Measurements from ENCODE around the gene UNC13A. TPM values are rescaled to one million over a fixed set of nuclear protein-coding genes. Genes with fewer than 3 reads are reported as not detected.
A peak's percentile ranks its signal among the peaks of the same experiment; 100 is the strongest.

Gene UNC13A
- 0.02 and 0.04 TPM in 2 replicates for total RNA-seq

DNA sequence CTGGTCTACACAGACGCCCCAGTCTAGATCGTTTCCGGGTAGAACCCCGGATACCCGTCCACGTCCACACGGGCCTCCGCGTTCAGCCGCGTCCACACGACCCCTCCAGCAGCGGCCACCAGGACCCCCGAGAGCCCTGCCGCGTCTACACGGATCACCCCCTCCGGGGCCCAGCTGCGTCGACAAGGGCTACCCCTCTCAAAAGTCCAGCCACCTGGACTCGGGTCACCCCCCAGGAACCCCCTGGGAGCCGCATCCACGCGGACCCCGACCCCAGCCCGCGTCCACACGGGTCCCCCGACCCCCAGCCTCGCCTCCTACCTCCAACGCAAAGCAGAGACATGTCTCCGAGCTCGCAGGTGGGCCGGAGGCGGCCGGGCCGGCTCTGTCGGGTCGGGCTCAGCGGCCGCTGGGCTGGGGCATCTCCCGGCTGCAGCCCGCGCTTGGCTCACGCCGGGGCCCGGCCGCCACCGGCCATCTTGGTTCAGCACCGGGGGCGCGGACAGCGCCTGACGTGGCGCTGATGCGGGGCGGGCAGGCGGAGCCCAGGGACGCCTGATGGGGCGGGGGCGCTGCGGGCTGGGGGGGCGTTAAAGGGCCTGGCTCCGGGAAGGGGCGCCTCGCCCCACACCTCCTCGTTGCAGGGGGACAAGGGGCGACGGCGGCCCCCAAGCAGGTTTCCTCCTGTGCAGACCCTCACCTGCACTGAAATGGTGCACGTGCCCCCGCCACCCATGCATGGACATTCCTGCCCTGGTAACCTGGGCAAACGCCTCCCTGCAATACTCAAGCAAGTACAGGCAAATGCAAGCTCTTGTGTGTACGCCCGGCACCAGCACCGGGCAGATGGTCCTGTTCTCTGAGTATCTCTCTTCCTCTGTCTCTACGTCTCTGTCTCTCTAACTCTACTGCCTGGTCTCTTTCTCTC lies at the start of gene UNC13A:
TSS of gene UNC13A (minus strand) at position 498 of the 928 bp plus-strand sequence. CDS start at position 343, 155 bp downstream.
- H3K4me3 Mint-ChIP-seq, result peak within 1 kb of the TSS; percentile 11
- CTCF ChIA-PET, result no interaction called here
- no peaks in the 10 kb centered on the region for H3K9me3 Mint-ChIP-seq
- no peaks in the 10 kb centered on the region for H3K36me3 Mint-ChIP-seq (ENCODE audit: low read depth)
- no peak within 1 kb of the TSS for H3K27ac Mint-ChIP-seq
- DNase-seq (peak; percentile 48), ATAC-seq (ENCODE audit: low read depth) (peak; percentile 90)
- H3K27me3 Mint-ChIP-seq, result peaks cover 62% of the 10 kb centered on the region
- H3K4me1 Mint-ChIP-seq, result peaks cover 18% of the 10 kb centered on the region
- intact Hi-C loops (cut with micrococcal nuclease), result loop anchor here (5.0 to 10.0 kb wide), 2 partner anchors 63 to 169 kb away; partner anchors contain the start of gene RPL18A
- POLR2A ChIA-PET, result no interaction called here
- TF ChIP-seq, protein P1, sequence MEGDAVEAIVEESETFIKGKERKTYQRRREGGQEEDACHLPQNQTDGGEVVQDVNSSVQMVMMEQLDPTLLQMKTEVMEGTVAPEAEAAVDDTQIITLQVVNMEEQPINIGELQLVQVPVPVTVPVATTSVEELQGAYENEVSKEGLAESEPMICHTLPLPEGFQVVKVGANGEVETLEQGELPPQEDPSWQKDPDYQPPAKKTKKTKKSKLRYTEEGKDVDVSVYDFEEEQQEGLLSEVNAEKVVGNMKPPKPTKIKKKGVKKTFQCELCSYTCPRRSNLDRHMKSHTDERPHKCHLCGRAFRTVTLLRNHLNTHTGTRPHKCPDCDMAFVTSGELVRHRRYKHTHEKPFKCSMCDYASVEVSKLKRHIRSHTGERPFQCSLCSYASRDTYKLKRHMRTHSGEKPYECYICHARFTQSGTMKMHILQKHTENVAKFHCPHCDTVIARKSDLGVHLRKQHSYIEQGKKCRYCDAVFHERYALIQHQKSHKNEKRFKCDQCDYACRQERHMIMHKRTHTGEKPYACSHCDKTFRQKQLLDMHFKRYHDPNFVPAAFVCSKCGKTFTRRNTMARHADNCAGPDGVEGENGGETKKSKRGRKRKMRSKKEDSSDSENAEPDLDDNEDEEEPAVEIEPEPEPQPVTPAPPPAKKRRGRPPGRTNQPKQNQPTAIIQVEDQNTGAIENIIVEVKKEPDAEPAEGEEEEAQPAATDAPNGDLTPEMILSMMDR (IDR thresholded peaks at IDR 0.05), result no peak

DNA sequence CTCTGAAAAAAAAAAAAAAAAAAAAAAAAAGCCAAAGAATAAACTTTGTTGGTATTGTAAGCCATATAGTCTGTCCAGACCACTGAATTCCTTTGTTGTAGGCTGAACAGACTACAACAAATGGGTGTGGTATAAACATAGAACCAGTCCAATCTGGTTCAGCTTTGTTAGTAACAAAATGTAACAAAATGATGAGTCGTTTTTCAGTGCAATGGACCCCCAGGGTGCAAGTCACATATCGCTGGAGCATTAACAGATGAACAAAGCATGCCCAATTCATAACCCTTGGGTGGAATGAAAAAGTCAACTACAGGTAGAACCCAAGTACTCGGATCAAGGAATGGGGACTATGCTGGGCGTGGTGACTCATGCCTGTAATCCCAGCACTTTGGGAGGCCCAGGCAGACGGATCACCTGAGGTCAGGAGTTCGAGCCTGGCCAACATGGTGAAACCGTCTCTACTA lies 49.6 kb upstream of the UNC13A start:
- ATAC-seq (ENCODE audit: low read depth), result no peak
- ChIA-PET POLR2A (interaction anchor here (0.6 to 7.5 kb wide), 3 partner anchors 15 to 45 kb away, joined by 3 to 108 read pairs (median 9); partner anchors contain the start of gene FCHO1), CTCF (interaction anchor here (2.5 kb wide), 1 partner anchor 17 kb away, joined by 13 read pairs; no protein-coding TSS in a partner anchor)
- TF ChIP-seq, protein P1 (IDR thresholded peaks at IDR 0.05), result no peak
- H3K9me3 Mint-ChIP-seq, result no peaks in the 10 kb centered on the region
- DNase-seq, result no peak
- intact Hi-C loops (cut with micrococcal nuclease), result loop anchor here (5.0 kb wide), 1 partner anchor 40 kb away; no protein-coding TSS in a partner anchor
- H3K27me3 Mint-ChIP-seq, result no peaks in the 10 kb centered on the region
- H3K4me1 Mint-ChIP-seq, result peaks cover 38% of the 10 kb centered on the region
- H3K27ac Mint-ChIP-seq, result peak overlapping the region; percentile 41
- H3K36me3 Mint-ChIP-seq (ENCODE audit: low read depth), result peaks cover 29% of the 10 kb centered on the region
- H3K4me3 Mint-ChIP-seq, result no peak overlapping the region

DNA sequence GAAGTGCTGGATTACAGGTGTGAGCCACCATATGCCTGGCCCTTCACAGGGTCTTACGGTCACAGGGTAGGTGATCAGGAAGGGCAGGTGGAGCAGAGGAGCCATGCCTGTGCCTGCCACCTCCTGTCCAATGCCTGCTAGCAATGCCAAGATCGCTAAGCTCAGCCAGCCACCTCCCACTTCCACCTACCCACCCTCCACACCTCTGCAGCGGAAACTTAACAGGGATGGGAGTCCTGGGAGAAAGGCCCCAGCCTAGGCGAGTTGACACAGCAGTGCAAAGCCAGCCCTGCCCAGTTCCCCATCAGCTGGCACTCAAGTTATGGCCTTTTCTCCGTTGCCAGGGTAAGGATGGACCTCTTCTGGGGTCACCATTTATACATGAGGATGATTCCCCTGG lies 47.3 kb upstream of the UNC13A start:
- intact Hi-C loops (cut with micrococcal nuclease), result loop anchor here (5.0 kb wide), 1 partner anchor 42 kb away; no protein-coding TSS in a partner anchor
- no peak for DNase-seq
- no peak for ATAC-seq (ENCODE audit: low read depth)
- peaks cover 52% of the 10 kb centered on the region for H3K36me3 Mint-ChIP-seq (ENCODE audit: low read depth)
- POLR2A ChIA-PET, result interaction anchor here (1.0 kb wide), 1 partner anchor 16 kb away, joined by 3 read pairs; the partner anchor contains the start of gene FCHO1
- no peak overlapping the region for H3K4me3 Mint-ChIP-seq
- no peaks in the 10 kb centered on the region for H3K27me3 Mint-ChIP-seq
- H3K4me1 Mint-ChIP-seq, result peaks cover 42% of the 10 kb centered on the region
- CTCF ChIA-PET, result no interaction called here
- TF ChIP-seq, protein P1 (IDR thresholded peaks at IDR 0.05), result no peak
- H3K9me3 Mint-ChIP-seq, result no peaks in the 10 kb centered on the region
- H3K27ac Mint-ChIP-seq, result peak overlapping the region; percentile 41

DNA sequence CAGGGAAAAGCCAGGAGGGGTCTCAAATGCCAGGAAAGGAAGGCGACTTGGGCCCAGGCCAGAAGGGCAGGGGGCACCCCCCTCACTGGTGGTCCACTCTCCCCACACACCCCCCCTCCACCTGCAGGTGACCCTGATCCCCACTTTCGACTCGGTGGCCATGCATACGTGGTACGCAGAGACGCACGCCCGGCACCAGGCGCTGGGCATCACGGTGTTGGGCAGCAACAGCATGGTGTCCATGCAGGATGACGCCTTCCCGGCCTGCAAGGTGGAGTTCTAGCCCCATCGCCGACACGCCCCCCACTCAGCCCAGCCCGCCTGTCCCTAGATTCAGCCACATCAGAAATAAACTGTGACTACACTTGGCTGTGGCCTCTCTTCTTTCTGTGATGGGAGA lies 46.0 kb upstream of the UNC13A start:
- CTCF ChIA-PET, result no interaction called here
- no peaks in the 10 kb centered on the region for H3K27me3 Mint-ChIP-seq
- intact Hi-C loops (cut with micrococcal nuclease), result no loop called here
- H3K4me1 Mint-ChIP-seq, result peaks cover 35% of the 10 kb centered on the region
- H3K4me3 Mint-ChIP-seq, result no peak overlapping the region
- TF ChIP-seq, protein P1 (IDR thresholded peaks at IDR 0.05), result no peak
- no peaks in the 10 kb centered on the region for H3K9me3 Mint-ChIP-seq
- POLR2A ChIA-PET, result interaction anchor here (0.6 kb wide), 1 partner anchor 17 kb away, joined by 3 read pairs; the partner anchor contains the start of gene FCHO1
- ATAC-seq (ENCODE audit: low read depth) (no peak), DNase-seq (no peak)
- H3K27ac Mint-ChIP-seq, result no peak overlapping the region
- H3K36me3 Mint-ChIP-seq (ENCODE audit: low read depth), result peaks cover 63% of the 10 kb centered on the region

DNA sequence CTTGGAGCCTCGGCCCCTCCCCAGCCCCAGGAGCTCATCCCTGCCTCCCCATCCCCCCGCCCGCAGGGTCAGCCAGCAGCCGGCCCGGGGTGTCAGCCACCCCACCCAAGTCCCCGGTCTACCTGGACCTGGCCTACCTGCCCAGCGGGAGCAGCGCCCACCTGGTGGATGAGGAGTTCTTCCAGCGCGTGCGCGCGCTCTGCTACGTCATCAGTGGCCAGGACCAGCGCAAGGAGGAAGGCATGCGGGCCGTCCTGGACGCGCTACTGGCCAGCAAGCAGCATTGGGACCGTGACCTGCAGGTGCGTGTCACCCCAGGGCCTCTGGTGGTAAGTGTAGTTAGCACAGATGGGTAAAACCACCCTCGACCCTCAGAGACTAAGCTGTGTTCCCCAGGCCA lies 45.0 kb upstream of the UNC13A start:
- Mint-ChIP-seq H3K4me1 (peaks cover 25% of the 10 kb centered on the region), H3K27me3 (no peaks in the 10 kb centered on the region), H3K9me3 (no peaks in the 10 kb centered on the region), H3K4me3 (no peak overlapping the region), H3K27ac (no peak overlapping the region), H3K36me3 (ENCODE audit: low read depth) (peaks cover 74% of the 10 kb centered on the region)
- intact Hi-C loops (cut with micrococcal nuclease), result no loop called here
- TF ChIP-seq, protein P1 (IDR thresholded peaks at IDR 0.05), result no peak
- ChIA-PET POLR2A (no interaction called here), CTCF (no interaction called here)
- ATAC-seq (ENCODE audit: low read depth) (no peak), DNase-seq (no peak)
